ENCODE data around the gene ADAM17.

DNA sequence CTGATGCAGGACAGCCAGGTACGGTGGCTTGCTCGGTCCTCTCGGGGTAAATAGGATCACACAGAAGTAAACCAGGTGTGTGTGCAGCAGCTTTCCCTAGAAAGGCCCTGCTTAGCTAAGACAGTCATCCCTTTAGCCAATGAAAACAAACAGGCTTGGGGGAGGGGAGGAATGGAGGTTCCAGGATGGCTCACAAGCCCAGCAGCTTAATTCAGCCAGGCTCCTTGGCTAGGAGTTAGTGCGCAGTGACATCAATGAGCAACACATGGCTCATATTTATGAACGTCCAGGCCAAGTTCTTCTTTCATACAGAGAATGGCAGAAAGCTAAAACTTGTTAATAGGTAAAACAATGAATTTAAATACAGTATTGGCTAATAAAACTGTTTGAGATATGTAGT is 71.1 kb downstream of the ADAM17 start:
- TF ChIP-seq POLR2A (IDR thresholded peaks at IDR 0.05): no peak
- TF ChIP-seq, protein P1, sequence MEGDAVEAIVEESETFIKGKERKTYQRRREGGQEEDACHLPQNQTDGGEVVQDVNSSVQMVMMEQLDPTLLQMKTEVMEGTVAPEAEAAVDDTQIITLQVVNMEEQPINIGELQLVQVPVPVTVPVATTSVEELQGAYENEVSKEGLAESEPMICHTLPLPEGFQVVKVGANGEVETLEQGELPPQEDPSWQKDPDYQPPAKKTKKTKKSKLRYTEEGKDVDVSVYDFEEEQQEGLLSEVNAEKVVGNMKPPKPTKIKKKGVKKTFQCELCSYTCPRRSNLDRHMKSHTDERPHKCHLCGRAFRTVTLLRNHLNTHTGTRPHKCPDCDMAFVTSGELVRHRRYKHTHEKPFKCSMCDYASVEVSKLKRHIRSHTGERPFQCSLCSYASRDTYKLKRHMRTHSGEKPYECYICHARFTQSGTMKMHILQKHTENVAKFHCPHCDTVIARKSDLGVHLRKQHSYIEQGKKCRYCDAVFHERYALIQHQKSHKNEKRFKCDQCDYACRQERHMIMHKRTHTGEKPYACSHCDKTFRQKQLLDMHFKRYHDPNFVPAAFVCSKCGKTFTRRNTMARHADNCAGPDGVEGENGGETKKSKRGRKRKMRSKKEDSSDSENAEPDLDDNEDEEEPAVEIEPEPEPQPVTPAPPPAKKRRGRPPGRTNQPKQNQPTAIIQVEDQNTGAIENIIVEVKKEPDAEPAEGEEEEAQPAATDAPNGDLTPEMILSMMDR (IDR thresholded peaks at IDR 0.05): no peak
